ENCODE results near the gene ATRNL1.
"Not testable (repeated sequence)": the region's sequence is repeated elsewhere in the genome, so short reads cannot be mapped to it uniquely, and the experiment has no call there.

ATRNL1 gene

GRCh38 chr10:115092258-115092554, 959 bp upstream of the ATRNL1 start:
- no peak for DNase-seq (ENCODE audit: extremely low read depth in 1 of 2, low read depth in 1 of 2)

- no peak for DNase-seq (ENCODE audit: extremely low read depth in 1 of 2, low read depth in 1 of 2)
Observed at GRCh38 chr10:115092555-115093285, 445 bp upstream of the ATRNL1 start.

GRCh38 chr10:115093776-115094408, 727 bp downstream of the ATRNL1 start:
- DNase-seq (ENCODE audit: extremely low read depth in 1 of 2, low read depth in 1 of 2): no peak

- DNase-seq (ENCODE audit: extremely low read depth in 1 of 2, low read depth in 1 of 2): no peak
Observed at GRCh38 chr10:115094416-115095140, 1.4 kb downstream of the ATRNL1 start.

GRCh38 chr10:115095758-115096157, 2.6 kb downstream of the ATRNL1 start:
- DNase-seq (ENCODE audit: extremely low read depth in 1 of 2, low read depth in 1 of 2): no peak

GRCh38 chr10:115103700-115104099, 10.5 kb downstream of the ATRNL1 start:
- no peak for DNase-seq (ENCODE audit: extremely low read depth in 1 of 2, low read depth in 1 of 2)

GRCh38 chr10:115105411-115105810, 12.2 kb downstream of the ATRNL1 start:
- DNase-seq (ENCODE audit: extremely low read depth in 1 of 2, low read depth in 1 of 2): not testable (repeated sequence)

- DNase-seq (ENCODE audit: extremely low read depth in 1 of 2, low read depth in 1 of 2): no peak
Observed at GRCh38 chr10:115107830-115108229, 14.7 kb downstream of the ATRNL1 start.

- DNase-seq (ENCODE audit: extremely low read depth in 1 of 2, low read depth in 1 of 2): no peak
Observed at GRCh38 chr10:115117301-115117700, 24.1 kb downstream of the ATRNL1 start.

- DNase-seq (ENCODE audit: extremely low read depth in 1 of 2, low read depth in 1 of 2): no peak
Observed at GRCh38 chr10:115118346-115118745, 25.2 kb downstream of the ATRNL1 start.

GRCh38 chr10:115125505-115125904, 32.3 kb downstream of the ATRNL1 start:
- no peak for DNase-seq (ENCODE audit: extremely low read depth in 1 of 2, low read depth in 1 of 2)

- DNase-seq (ENCODE audit: extremely low read depth in 1 of 2, low read depth in 1 of 2): no peak
Observed at GRCh38 chr10:115129752-115130151, 36.6 kb downstream of the ATRNL1 start.

GRCh38 chr10:115136616-115137015, 43.5 kb downstream of the ATRNL1 start:
- no peak for DNase-seq (ENCODE audit: extremely low read depth in 1 of 2, low read depth in 1 of 2)

- DNase-seq (ENCODE audit: extremely low read depth in 1 of 2, low read depth in 1 of 2): no peak
Observed at GRCh38 chr10:115141254-115141653, 48.1 kb downstream of the ATRNL1 start.

GRCh38 chr10:115157357-115157756, 64.2 kb downstream of the ATRNL1 start:
- no peak for DNase-seq (ENCODE audit: extremely low read depth in 1 of 2, low read depth in 1 of 2)

- no peak for DNase-seq (ENCODE audit: extremely low read depth in 1 of 2, low read depth in 1 of 2)
Observed at GRCh38 chr10:115163129-115163528, 70.0 kb downstream of the ATRNL1 start.

- DNase-seq (ENCODE audit: extremely low read depth in 1 of 2, low read depth in 1 of 2): no peak
Observed at GRCh38 chr10:115164220-115164619, 71.1 kb downstream of the ATRNL1 start.

GRCh38 chr10:115167751-115168150, 74.6 kb downstream of the ATRNL1 start:
- no peak for DNase-seq (ENCODE audit: extremely low read depth in 1 of 2, low read depth in 1 of 2)

GRCh38 chr10:115171392-115171960, 78.3 kb downstream of the ATRNL1 start:
- no peak for DNase-seq (ENCODE audit: extremely low read depth in 1 of 2, low read depth in 1 of 2)

- DNase-seq (ENCODE audit: extremely low read depth in 1 of 2, low read depth in 1 of 2): no peak
Observed at GRCh38 chr10:115173915-115174443, 80.8 kb downstream of the ATRNL1 start.

GRCh38 chr10:115207276-115207675, 114.1 kb downstream of the ATRNL1 start:
- DNase-seq (ENCODE audit: extremely low read depth in 1 of 2, low read depth in 1 of 2): not testable (repeated sequence)

Data from activated CD8-positive, alpha-beta memory T cell treated with anti-CD3 and anti-CD28 coated beads for 1 hour (primary cell).